GM12873 (cell line): ENCODE results near the gene NFKBIA.

Experiments
- CTCF ChIP-seq: IDR thresholded peaks from 2 replicates; pipeline ENCODE4 v1.5.1; 2012; ENCODE audit warnings: low read depth, mild to moderate bottlenecking, moderate library complexity, low read length, control low read depth; ENCODE audit not compliant: insufficient read depth; ENCODE audit errors: missing control alignments

The NFKBIA gene

GRCh38 chr14:35367056-35367372 lies 37.5 kb downstream of the NFKBIA start:
- no peak for TF ChIP-seq CTCF

GRCh38 chr14:35366521-35366976 lies 38.0 kb downstream of the NFKBIA start:
- TF ChIP-seq CTCF, result no peak

DNA sequence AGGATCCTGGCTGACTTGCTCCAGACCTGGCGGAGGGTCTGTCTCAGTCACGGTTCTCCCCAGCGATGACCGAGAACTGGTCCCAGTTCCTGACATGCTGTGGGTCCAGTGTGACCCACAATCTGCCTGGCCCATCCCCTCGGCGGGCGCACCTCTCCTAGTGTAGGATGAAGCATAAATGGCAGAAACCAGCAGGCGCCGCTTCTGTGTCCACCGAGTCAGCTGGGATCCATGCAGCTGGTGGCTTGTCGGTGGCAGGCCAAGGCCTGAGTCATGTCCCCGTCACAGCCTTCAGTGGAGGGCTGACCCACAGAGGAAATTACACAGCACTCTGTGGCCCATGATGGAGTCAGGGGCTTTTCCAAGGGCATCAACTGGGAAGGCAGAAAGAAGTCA lies 38.5 kb downstream of the NFKBIA start:
- no peak for TF ChIP-seq CTCF

- TF ChIP-seq CTCF, result no peak
These were observed 39.2 kb downstream of the NFKBIA start for GRCh38 chr14:35365130-35366055.

- TF ChIP-seq CTCF, result no peak
These were observed 41.6 kb downstream of the NFKBIA start for GRCh38 chr14:35362911-35363374.

- no peak for TF ChIP-seq CTCF
These were observed 42.1 kb downstream of the NFKBIA start for GRCh38 chr14:35362450-35362849.

GRCh38 chr14:35361141-35361480 lies 43.4 kb downstream of the NFKBIA start:
- no peak for TF ChIP-seq CTCF
